ENCODE measurements around the gene RDX.
"Not testable (repeated sequence)": the region's sequence is repeated elsewhere in the genome, so short reads cannot be mapped to it uniquely, and the experiment has no call there.

- TF ChIP-seq CTCF (conservative IDR thresholded peaks at IDR 0.05; ENCODE audit: low read length); EZH2phosphoT487 (IDR thresholded peaks at IDR 0.05; ENCODE audit: borderline replicate concordance): not testable (repeated sequence)
Measured at GRCh38 chr11:110306019-110306388, 9.6 kb upstream of the RDX start.
